Stimulated activated CD8-positive, alpha-beta memory T cell treated with anti-CD3 and anti-CD28 coated beads, Interleukin-15, amount 100 ng/mL, for 24 hours (primary cell): ENCODE data around the gene FANCB.

Experiments used
- DNase-seq: peaks from one replicate; pipeline ENCODE4 v3.0.0-alpha.2; 2020; ENCODE audit warnings: low read depth

The FANCB gene

GRCh38 chrX:14832586-14832985 is 40.3 kb downstream of the FANCB start:
- no peak for DNase-seq

- DNase-seq = no peak
Observed at GRCh38 chrX:14832151-14832550, 40.7 kb downstream of the FANCB start.

GRCh38 chrX:14829643-14830042 is 43.2 kb downstream of the FANCB start:
- no peak for DNase-seq

- no peak for DNase-seq
Observed at GRCh38 chrX:14826319-14826718, 46.5 kb downstream of the FANCB start.

- no peak for DNase-seq
Observed at GRCh38 chrX:14825851-14826250, 47.0 kb downstream of the FANCB start.

- no peak for DNase-seq
Observed at GRCh38 chrX:14819769-14820168, 53.1 kb downstream of the FANCB start.

GRCh38 chrX:14817571-14817970 is 55.3 kb downstream of the FANCB start:
- no peak for DNase-seq

- DNase-seq = no peak
Observed at GRCh38 chrX:14802943-14803710, 69.7 kb downstream of the FANCB start.

GRCh38 chrX:14801136-14801535 is 71.7 kb downstream of the FANCB start:
- DNase-seq = no peak

- DNase-seq = no peak
Observed at GRCh38 chrX:14798805-14799397, 74.0 kb downstream of the FANCB start.
